Osteoblast (primary cell): ENCODE results near the gene JAK1. TPM values are rescaled to one million over a fixed set of nuclear protein-coding genes. Genes with fewer than 3 reads are reported as not detected.
"Not testable (repeated sequence)": the region's sequence is repeated elsewhere in the genome, so short reads cannot be mapped to it uniquely, and the experiment has no call there.

Source experiments
- DNase-seq: peaks from one replicate; pipeline ENCODE4 v3.0.0; 2011; ENCODE audit warnings: low spot score, mixed read lengths; ENCODE audit not compliant: insufficient read length; ENCODE audit errors: missing footprints
- H2AFZ ChIP-seq: 2 replicates; pipeline ENCODE4 v1.6.0; 2011; ENCODE audit warnings: mild to moderate bottlenecking, low read length
- H3K27ac ChIP-seq: 2 replicates; pipeline ENCODE4 v1.5.1; 2011; ENCODE audit warnings: mild to moderate bottlenecking, low read depth, low read length, moderate library complexity
- H3K27me3 ChIP-seq: 2 replicates; pipeline ENCODE4 v1.6.0; 2012; ENCODE audit warnings: mild to moderate bottlenecking, control low read depth, inconsistent platforms, low read length, moderate library complexity; ENCODE audit not compliant: insufficient read depth
- H3K36me3 ChIP-seq: 2 replicates; pipeline ENCODE4 v1.5.1; 2011; ENCODE audit warnings: mild to moderate bottlenecking, low read length, control low read depth, moderate library complexity; ENCODE audit not compliant: insufficient read depth
- H3K4me1 ChIP-seq: 2 replicates; pipeline ENCODE4 v1.5.1; 2011; ENCODE audit warnings: mild to moderate bottlenecking, low read length, control low read depth, moderate library complexity; ENCODE audit not compliant: insufficient read depth
- H3K4me2 ChIP-seq: 2 replicates; pipeline ENCODE4 v1.6.0; 2011; ENCODE audit warnings: mild to moderate bottlenecking, low read length; ENCODE audit not compliant: insufficient read depth
- H3K4me3 ChIP-seq: fragments of 200-600 bp; sonication (generic); 3 replicates; pipeline ENCODE4 v1.5.1; 2012; ENCODE audit warnings: mild to moderate bottlenecking, low read length, inconsistent platforms; ENCODE audit not compliant: insufficient read depth
- H3K79me2 ChIP-seq: 2 replicates; pipeline ENCODE4 v1.6.0; 2012; ENCODE audit warnings: mild to moderate bottlenecking, low read length, control low read depth, inconsistent platforms; ENCODE audit not compliant: insufficient read depth
- H3K9me3 ChIP-seq: 2 replicates; pipeline ENCODE4 v1.5.1; 2011; ENCODE audit warnings: low read depth, low read length, control low read depth
- H4K20me1 ChIP-seq: 2 replicates; pipeline ENCODE4 v1.6.0; 2012; ENCODE audit warnings: mild to moderate bottlenecking, low read length, control low read depth; ENCODE audit not compliant: insufficient read depth
- CTCF ChIP-seq: IDR thresholded peaks from 2 replicates; pipeline ENCODE4 v1.5.1; 2011; ENCODE audit warnings: mild to moderate bottlenecking, low read depth, low read length, moderate library complexity; ENCODE audit errors: extremely low read depth
- total RNA-seq: library from RNA; depleted of rRNA; stranded (reverse); fragments of >200 nt; gene quantifications from 2 replicates; pipeline ENCODE4 v1.2.3, GENCODE V29; 2012

The JAK1 gene
- total RNA-seq, 1 donor, result 197 TPM

- no peak for TF ChIP-seq CTCF
- no peaks in the 10 kb centered on the region for H3K36me3 ChIP-seq
- H3K4me3 ChIP-seq, result peak overlapping the region; percentile 57
- peak overlapping the region; percentile 87 for H3K4me2 ChIP-seq
- peaks cover 41% of the 10 kb centered on the region for H3K4me1 ChIP-seq
- H3K27ac ChIP-seq, result peak overlapping the region; percentile 98
- peaks cover 9% of the 10 kb centered on the region for H4K20me1 ChIP-seq
- no peaks in the 10 kb centered on the region for H3K27me3 ChIP-seq
- H3K79me2 ChIP-seq, result peaks cover 71% of the 10 kb centered on the region
- peak; percentile 83 for DNase-seq
- H3K9me3 ChIP-seq, result no peaks in the 10 kb centered on the region
- H2AFZ ChIP-seq, result peak overlapping the region; percentile 66
Measured at GRCh38 chr1:64934115-64934877, 32.1 kb downstream of the JAK1 start.

GRCh38 chr1:64933296-64934070 is 32.9 kb downstream of the JAK1 start:
- Histone ChIP-seq H2AFZ (no peak overlapping the region), H3K4me2 (peak overlapping the region; percentile 87), H3K36me3 (no peaks in the 10 kb centered on the region), H3K4me1 (peaks cover 41% of the 10 kb centered on the region), H3K9me3 (no peaks in the 10 kb centered on the region), H3K27ac (peak overlapping the region; percentile 98), H4K20me1 (peaks cover 7% of the 10 kb centered on the region), H3K4me3 (peak overlapping the region; percentile 57), H3K79me2 (peaks cover 70% of the 10 kb centered on the region), H3K27me3 (no peaks in the 10 kb centered on the region)
- no peak for TF ChIP-seq CTCF
- no peak for DNase-seq

- H3K27ac ChIP-seq, result peak overlapping the region; percentile 98
- H3K9me3 ChIP-seq, result no peaks in the 10 kb centered on the region
- H3K4me2 ChIP-seq, result peak overlapping the region; percentile 87
- H2AFZ ChIP-seq, result no peak overlapping the region
- no peaks in the 10 kb centered on the region for H3K27me3 ChIP-seq
- H3K79me2 ChIP-seq, result peaks cover 72% of the 10 kb centered on the region
- H3K36me3 ChIP-seq, result no peaks in the 10 kb centered on the region
- TF ChIP-seq CTCF, result no peak
- H4K20me1 ChIP-seq, result peaks cover 12% of the 10 kb centered on the region
- H3K4me1 ChIP-seq, result peaks cover 41% of the 10 kb centered on the region
- peak overlapping the region; percentile 57 for H3K4me3 ChIP-seq
- DNase-seq, result peak; percentile 80
Measured at GRCh38 chr1:64932962-64933295, 33.4 kb downstream of the JAK1 start.

GRCh38 chr1:64930640-64931039 is 35.7 kb downstream of the JAK1 start:
- DNase-seq, H3K4me2 ChIP-seq, H2AFZ ChIP-seq, H3K36me3 ChIP-seq, H3K9me3 ChIP-seq, H3K27me3 ChIP-seq, H3K4me3 ChIP-seq, H3K27ac ChIP-seq: not testable (repeated sequence)
- Histone ChIP-seq H4K20me1 (peaks cover 28% of the 10 kb centered on the region), H3K79me2 (peaks cover 74% of the 10 kb centered on the region), H3K4me1 (peaks cover 29% of the 10 kb centered on the region)
